ENCODE results near the gene RSPRY1. TPM values are rescaled to one million over a fixed set of nuclear protein-coding genes. Genes with fewer than 3 reads are reported as not detected.

The RSPRY1 gene
- total RNA-seq, 4 donors from 2014 or later, result 22.7 to 40.6 (median 28.9) TPM

DNA sequence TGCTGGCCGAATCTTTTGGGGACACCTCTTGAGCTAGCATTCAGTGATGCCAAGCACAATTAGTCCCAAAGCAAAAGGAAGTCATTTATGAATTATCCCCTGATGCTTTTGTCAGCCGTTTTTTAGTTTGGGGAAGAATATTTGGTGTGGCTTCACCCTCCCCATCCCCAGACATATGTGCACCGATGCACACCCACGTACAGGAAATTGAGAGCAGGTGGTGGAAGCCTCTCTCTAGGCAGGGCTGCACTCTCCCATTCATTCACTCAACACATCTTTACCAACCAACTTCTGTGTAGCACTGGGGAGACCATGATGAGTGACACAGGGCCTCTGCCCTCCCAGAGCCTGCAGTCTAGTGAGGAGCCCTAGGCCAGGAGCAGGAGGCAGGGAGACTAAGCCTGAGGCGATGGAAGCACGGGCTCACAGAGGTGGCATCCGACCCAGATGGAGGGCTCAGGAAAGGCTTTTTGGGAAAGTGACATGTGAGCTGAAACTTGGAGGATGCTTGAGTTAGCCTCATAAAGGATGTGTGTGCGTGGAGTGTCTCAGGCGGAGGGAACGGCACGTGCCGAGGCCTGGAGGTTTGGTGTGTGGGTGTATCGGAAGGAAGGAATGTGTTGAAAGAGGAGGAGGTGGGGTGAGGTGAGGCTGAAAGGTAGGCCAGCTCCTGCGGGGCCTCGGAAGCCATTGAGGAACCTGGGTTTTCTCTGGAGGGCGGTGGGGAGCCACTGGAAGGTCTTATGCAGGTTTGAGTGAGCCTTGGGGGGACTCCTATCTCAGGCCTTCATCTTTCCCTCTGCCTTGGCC lies 44.1 kb upstream of the RSPRY1 start:
- ATAC-seq (ENCODE audit: low FRiP score) (no peak), DNase-seq (ENCODE audit: low spot score) (no peak)
- TF ChIP-seq, protein P1, sequence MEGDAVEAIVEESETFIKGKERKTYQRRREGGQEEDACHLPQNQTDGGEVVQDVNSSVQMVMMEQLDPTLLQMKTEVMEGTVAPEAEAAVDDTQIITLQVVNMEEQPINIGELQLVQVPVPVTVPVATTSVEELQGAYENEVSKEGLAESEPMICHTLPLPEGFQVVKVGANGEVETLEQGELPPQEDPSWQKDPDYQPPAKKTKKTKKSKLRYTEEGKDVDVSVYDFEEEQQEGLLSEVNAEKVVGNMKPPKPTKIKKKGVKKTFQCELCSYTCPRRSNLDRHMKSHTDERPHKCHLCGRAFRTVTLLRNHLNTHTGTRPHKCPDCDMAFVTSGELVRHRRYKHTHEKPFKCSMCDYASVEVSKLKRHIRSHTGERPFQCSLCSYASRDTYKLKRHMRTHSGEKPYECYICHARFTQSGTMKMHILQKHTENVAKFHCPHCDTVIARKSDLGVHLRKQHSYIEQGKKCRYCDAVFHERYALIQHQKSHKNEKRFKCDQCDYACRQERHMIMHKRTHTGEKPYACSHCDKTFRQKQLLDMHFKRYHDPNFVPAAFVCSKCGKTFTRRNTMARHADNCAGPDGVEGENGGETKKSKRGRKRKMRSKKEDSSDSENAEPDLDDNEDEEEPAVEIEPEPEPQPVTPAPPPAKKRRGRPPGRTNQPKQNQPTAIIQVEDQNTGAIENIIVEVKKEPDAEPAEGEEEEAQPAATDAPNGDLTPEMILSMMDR (IDR thresholded peaks at IDR 0.05), result no peak

DNA sequence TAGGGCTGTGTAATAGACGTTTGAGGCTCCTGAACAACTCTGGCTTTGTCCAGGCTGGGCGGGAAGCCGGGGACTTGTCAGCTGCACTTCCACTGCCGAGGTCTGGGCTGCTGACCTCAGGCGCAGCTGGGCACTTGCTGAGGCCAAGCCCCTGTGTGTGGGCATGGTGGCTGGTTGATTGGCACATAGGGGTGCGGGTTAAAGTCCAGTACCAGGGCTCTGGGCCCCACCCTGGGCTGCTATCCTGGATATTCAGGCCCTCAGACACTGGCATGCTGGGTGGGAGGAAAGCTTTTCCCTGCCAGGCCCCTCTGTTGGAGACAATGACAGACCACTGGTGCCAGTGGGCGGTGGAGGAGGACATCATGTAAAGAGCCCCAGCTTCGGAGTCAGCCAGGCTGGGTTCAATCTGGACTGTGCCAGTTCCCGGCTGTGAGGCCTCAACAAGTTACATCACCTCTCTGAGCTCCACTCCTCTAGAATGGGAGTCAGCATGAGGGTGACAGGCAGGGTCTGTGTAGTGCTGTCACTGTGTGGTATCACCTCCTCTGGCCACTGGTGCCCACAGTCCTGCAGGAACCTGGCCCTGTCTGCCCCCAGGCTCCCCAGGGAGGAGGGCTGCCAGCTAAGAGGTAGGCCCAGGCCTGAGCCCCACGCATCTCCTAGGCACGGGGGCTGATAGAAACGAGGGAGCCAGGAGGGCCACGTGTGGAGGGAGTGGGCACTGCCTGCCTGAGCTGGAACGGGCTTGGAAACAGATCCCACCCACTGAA lies 42.8 kb upstream of the RSPRY1 start:
- no peak for ATAC-seq (ENCODE audit: low FRiP score)
- TF ChIP-seq, protein P1 (IDR thresholded peaks at IDR 0.05), result no peak
- DNase-seq (ENCODE audit: low spot score), result no peak

DNA sequence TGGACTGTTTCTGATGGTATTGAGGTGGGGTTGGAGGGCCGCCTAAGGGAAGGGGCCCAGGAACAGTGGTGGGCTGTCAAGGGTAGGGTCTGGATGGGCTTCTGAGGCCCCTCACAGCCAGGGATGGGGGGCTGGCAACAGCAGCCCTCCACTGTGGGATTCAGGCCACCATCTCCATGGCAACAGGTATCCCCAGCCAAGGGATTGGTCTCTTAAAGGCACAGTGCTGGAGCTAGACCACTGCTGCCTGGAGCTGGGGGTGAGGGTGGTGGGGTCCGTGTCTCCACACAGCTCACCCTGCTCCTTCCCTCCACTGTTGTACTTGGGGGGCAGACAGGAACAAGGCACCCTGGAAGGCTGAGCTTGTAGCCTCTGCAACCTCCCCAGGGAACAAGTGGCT lies 42.1 kb upstream of the RSPRY1 start:
- DNase-seq (ENCODE audit: low spot score), result peak; percentile 8
- TF ChIP-seq, protein P1 (IDR thresholded peaks at IDR 0.05), result no peak

DNA sequence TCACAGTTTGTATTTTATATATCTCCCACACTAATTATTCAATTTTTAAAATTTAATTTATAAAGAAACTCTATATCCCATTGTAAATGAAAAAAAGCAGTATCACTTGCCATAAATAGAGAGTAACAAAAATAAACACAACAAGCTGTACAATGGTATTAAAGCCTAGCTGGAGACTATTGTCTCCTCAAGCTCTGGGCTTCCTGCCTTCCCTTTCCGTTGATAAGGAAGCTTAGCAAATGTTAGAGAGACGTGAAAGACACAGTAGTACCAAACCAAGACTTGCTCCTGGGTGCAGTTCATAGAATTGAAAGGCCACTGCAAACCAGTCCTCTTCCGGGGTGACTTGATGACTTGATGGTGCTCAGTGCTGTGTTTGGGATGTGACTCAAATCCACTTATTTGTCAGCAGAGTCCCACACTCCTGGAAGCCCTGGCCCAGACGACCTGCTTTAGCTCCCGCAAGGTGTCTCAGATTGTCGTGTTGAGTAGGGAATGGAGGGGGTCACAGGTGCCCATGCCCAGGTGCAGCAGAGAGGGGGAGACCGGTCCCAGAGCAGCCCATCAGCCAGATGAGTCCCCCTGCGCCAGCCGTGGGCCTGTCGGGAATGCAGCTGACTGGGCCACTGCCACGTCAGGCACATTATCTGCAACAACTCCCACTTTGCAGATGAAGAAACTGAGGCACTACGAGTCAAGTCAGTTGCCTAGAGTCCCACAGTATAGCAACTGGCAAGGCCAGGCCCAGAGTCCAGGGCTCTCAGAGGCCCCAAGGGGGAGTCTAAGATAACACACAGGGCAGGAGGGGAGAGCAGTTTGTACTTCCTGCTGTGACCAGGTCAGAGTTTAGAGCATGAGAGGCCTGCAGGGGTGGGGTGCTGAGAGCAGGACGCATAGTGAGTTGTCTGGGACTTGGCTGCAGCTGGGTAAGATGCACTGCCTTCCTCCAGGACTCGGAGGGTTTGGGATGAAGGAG lies 40.8 kb upstream of the RSPRY1 start:
- DNase-seq (ENCODE audit: low spot score) (peak; percentile 15), ATAC-seq (ENCODE audit: low FRiP score) (no peak)
- TF ChIP-seq, protein P1 (IDR thresholded peaks at IDR 0.05), result no peak

More for the DNA sequence above, 42.1 kb upstream of the RSPRY1 start:
- ATAC-seq (ENCODE audit: low FRiP score), result no peak

DNA sequence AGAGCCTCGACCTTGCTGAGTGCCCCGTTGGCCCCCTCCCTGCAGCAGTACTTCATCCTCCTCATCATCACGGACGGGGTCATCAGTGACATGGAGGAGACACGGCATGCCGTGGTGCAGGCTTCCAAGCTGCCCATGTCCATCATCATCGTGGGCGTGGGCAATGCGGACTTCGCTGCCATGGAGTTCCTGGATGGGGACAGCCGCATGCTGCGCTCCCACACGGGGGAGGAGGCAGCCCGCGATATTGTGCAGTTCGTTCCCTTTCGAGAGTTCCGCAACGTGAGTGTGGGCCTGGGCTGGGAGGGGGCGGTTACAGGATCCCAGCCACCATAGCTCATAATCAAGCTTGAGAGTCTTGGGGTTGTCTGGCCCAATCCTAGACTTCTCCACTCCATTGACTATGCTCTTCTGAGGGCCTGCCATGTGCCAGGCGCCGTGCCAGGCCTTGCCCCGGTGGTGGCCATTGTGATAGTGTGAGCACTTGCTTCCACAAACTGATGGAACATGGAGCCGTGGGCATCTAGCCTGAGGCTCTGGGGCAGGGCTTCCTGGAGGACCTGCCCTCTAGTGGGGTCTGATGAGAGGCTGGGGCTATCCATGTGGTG lies 40.0 kb upstream of the RSPRY1 start:
- DNase-seq (ENCODE audit: low spot score) (peak; percentile 21), ATAC-seq (ENCODE audit: low FRiP score) (no peak)
- TF ChIP-seq, protein P1 (IDR thresholded peaks at IDR 0.05), result no peak

- TF ChIP-seq, protein P1 (IDR thresholded peaks at IDR 0.05), result no peak
- DNase-seq (ENCODE audit: low spot score) (peak; percentile 10), ATAC-seq (ENCODE audit: low FRiP score) (no peak)
Measured at GRCh38 chr16:57146735-57147134, 39.4 kb upstream of the RSPRY1 start.

Data from omental fat pad (tissue), 4 donors.